Colon (tissue), 2 donors: Measurements from ENCODE around the gene KCND1.

Experiments used
- FAIRE-seq: peaks from 2 replicates; lab custom pipeline; 2012; peaks lifted over from hg19 to GRCh38; lab: Jason Lieb, UNC
- donor health status: control.
- donor health status: control.

The KCND1 gene

GRCh38 chrX:48937054-48937907, 34.4 kb downstream of the KCND1 start:
- FAIRE-seq: no peak

GRCh38 chrX:48936429-48937053, 35.1 kb downstream of the KCND1 start:
- no peak for FAIRE-seq

- FAIRE-seq: no peak
Measured at GRCh38 chrX:48935301-48935670, 36.4 kb downstream of the KCND1 start.

DNA sequence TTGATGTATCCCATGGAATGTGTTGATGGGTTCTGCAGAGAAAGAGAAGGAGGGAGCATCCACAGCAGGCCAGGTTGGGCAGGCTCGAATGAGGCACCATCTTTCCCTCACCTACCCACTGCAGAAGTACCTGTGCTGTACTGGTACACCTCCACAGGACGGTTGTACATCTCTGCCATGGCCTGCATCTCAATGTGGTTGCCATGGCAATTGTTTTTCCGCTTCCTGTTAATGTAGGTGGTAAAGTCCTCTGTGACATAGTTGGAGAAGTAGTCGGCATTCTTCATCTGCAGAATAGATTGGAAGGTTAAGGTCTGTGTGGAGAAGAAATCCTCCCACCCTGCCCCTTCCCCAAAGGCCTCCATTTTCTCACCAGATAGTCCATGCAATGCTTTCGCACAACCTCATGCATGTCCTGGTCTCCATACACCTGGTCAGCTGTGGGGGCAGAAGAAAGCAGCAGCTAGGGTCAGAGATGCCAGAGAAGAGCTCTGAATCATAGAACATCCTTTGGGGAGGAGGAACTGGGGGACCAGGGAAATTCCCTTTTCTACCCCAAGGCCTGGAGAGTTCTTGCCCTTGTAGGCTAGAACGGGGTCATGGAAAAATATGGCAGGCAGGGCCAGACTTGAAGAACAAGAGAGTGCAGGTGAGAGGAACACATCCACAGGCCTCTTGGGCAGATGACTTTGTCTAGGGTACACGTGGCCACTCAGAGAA, 36.9 kb downstream of the KCND1 start:
- no peak for FAIRE-seq

GRCh38 chrX:48933757-48934156, 37.9 kb downstream of the KCND1 start:
- FAIRE-seq: no peak

DNA sequence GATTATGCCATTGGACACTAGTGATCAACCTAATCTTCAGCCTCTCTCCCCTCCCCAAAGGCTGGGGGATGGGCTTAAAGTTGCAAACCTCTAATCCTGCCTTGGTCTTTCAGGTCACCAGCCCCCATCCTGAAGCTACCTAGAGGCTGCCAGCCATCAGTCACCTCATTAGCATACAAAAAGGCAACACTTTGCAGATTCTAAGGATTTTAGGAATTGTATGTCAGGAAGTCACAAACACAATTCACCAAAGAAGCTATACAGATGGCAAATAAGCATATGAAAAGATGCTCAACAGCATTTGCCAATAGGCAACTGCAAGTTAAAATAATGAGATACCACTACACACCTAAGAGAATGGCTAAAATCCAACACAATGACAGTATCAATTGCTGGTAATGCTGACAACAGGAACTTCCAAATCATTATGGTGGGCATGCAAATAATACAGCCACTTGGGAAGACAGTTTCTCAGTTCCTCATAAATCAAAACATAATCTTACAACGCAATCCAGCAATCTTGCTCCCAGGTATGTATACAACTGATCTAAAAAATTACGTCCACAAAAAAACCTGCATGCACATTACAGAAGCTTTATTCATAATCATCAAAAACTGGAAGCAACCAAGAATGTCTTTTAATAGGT, 43.8 kb downstream of the KCND1 start:
- FAIRE-seq: peak; percentile 65

DNA sequence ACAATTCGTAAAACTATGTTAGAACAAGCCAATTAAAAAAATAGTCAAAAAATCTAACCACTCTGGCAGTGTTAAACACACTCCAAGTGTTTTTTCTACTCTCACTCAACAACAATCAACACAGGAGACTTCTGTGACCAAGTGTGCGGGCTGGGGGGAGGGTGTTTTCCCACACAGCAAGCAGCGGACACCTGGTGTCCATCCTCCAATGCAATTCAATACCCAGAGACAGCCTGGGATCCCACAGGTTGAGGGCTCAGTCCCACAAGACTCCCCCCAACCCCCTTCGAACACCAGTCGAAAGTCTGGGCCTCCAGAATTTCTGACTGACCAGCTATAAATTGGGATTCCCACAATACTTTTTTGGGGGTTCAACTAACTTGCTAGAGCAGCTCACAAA, 44.5 kb downstream of the KCND1 start:
- no peak for FAIRE-seq

DNA sequence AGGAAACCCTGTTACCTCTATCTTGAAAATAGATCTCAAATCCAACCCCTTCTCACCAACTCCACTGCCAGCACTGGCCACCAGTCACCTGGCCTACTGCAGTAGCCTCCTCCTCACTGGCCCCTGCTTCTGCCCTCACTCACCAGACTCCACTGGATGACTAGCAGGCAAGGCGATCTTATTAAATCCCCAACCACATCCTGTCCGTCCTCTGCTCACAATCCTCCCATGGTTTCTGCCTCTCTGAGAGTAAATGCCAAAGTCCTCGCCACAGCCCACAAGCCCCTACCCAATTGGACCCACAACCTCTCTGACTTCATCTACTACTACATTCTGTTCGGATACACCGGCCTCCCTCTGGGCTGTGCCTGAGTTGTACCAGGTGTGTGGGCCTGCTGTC, 47.4 kb downstream of the KCND1 start:
- no peak for FAIRE-seq

GRCh38 chrX:48923771-48924170, 47.9 kb downstream of the KCND1 start:
- FAIRE-seq: no peak

GRCh38 chrX:48920718-48921104, 50.9 kb downstream of the KCND1 start:
- FAIRE-seq: no peak

GRCh38 chrX:48919947-48920717, 51.5 kb downstream of the KCND1 start:
- FAIRE-seq: no peak

GRCh38 chrX:48919360-48919841, 52.2 kb downstream of the KCND1 start:
- FAIRE-seq: no peak

DNA sequence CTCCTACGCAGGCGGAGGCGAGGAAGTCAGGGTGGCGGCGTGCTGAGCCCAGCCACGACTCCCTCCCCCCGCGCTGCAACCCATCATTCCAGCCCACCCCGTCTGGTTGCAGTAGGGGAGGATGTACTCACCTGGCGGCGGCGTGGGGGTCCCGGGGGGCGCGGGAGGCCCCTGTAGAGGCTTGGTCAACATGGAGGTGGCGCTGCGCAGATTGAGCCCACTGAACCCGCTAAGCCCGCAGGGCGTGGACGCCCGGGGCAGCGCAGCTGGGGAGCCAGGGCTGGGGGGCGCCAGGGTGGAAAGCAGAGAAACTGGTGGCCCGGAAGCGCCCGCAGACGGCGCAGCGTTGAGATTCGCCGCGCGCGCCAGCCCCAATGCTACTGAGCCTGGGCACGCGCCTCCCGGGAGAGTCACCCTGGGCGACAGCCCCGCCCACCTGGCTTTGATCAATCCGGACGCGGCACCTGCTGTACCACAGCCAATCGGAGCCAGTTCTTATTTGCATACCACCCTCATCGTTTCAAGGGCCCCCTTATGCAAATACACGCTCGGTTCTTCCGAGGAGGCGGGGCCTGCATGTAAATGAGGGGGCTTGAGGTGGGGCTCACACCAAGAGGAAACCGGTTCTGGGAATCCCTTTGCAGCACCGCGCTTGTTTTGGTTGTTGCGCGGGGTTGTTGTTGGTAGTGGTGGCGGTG, 52.9 kb downstream of the KCND1 start, which contains the start of gene PIM2:
Gene PIM2 (minus strand): TSS at position 382 of the 698 bp plus-strand sequence. CDS start 190 bp downstream, at position 192.
- peak; percentile 61 for FAIRE-seq

DNA sequence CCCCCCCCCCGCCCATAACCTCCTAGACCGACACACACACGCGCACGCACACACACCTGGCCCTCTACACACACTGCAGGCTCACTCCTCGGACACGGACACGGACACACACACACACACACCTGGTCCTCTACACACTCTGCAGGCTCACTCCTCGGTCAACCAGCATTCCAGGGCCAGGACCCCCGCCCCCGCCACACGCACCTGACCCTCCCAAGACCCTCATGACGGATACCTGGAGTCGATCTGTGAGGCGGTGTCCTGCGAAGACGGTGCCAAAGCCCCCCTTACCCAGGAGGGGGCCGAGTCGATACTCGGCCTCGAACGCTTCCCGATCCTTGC, 53.4 kb downstream of the KCND1 start:
- FAIRE-seq: no peak

GRCh38 chrX:48917139-48918001, 54.3 kb downstream of the KCND1 start:
- FAIRE-seq: peak; percentile 89

GRCh38 chrX:48914593-48915493, 56.8 kb downstream of the KCND1 start:
- FAIRE-seq: no peak

GRCh38 chrX:48913605-48914366, 57.9 kb downstream of the KCND1 start:
- no peak for FAIRE-seq
